GM12878 (cell line): ENCODE data around the gene CCDC97. TPM values are rescaled to one million over a fixed set of nuclear protein-coding genes. Genes with fewer than 3 reads are reported as not detected.
A peak's percentile ranks its signal among the peaks of the same experiment; 100 is the strongest.

ENCODE experiments used
- CBX3 ChIP-seq: fragments of 200-600 bp; sonication (generic); IDR thresholded peaks from 2 replicates; pipeline ENCODE4 v1.6.1; 2016; ENCODE audit warnings: low read depth, borderline replicate concordance
- FOXM1 ChIP-seq: IDR thresholded peaks from 2 replicates; pipeline ENCODE4 v1.6.1; 2012; ENCODE audit warnings: low read depth, mild to moderate bottlenecking, inconsistent platforms, low read length, moderate library complexity
- HDAC6 ChIP-seq: fragments of 200-600 bp; sonication (generic); IDR thresholded peaks from one replicate; pipeline ENCODE4 v1.8.0; 2017; ENCODE audit warnings: antibody characterized with exemption; ENCODE audit not compliant: unreplicated experiment
- NRF1 ChIP-seq: conservative IDR thresholded peaks from 2 replicates; pipeline ENCODE4 v1.6.1; 2011; ENCODE audit warnings: mild to moderate bottlenecking, low read depth, low read length, improper control_type of control experiment
- RAD21 ChIP-seq: IDR thresholded peaks from 2 replicates; pipeline ENCODE4 v1.6.1; 2011; ENCODE audit warnings: mild to moderate bottlenecking, low read depth, low read length, moderate library complexity; ENCODE audit not compliant: insufficient read depth
- SREBF1 ChIP-seq: IDR thresholded peaks from 2 replicates; pipeline ENCODE4 v1.6.1; 2012; ENCODE audit warnings: mild to moderate bottlenecking, low read length
- TBL1XR1 ChIP-seq: IDR thresholded peaks from 2 replicates; pipeline ENCODE4 v1.6.1; 2012; ENCODE audit warnings: low read depth, low read length, improper control_type of control experiment
- TCF3 ChIP-seq: IDR thresholded peaks from 2 replicates; pipeline ENCODE4 v1.6.1; 2012; ENCODE audit warnings: low read depth, mild to moderate bottlenecking, low read length, borderline replicate concordance; ENCODE audit not compliant: insufficient read depth
- YBX1 ChIP-seq: fragments of 450-650 bp; IDR thresholded peaks from 2 replicates; pipeline ENCODE4 v1.6.1; 2016; ENCODE audit warnings: antibody characterized with exemption
- polyA plus RNA-seq, 11 experiments: library from polyadenylated mRNA; depleted of rRNA in 4 of 11; unstranded in 6 of 11; stranded (reverse) in 5 of 11; fragments of >200 nt; fragmentation: Nextera tagmentation in 4 of 11; fragmentation: Illumina TruSeq in 1 of 11; extraction: Ambion mirVana in 4 of 11; extraction: Trizol in 1 of 11; gene quantifications; 1 replicate in 1 of 11; 2 replicates in 10 of 11; pipeline versions ENCODE4 v1.2.1 to v1.2.3, GENCODE V29; 2011 to 2016; ENCODE audit warnings: inconsistent platforms in 2 of 11, missing spikeins in 2 of 11, low read depth in 1 of 11
- total RNA-seq, 4 experiments: library from RNA; depleted of rRNA in 3 of 4; stranded (reverse); fragments of >200 nt in 3 of 4; fragmentation: Illumina TruSeq in 1 of 4; extraction: Trizol in 1 of 4; gene quantifications; 2 replicates each; pipeline versions ENCODE4 v1.2.1 to v1.2.3, GENCODE V29; 2013 to 2021
- TF ChIP-seq, protein P1 (sequence below): fragments of 450-650 bp; IDR thresholded peaks from 2 replicates; pipeline ENCODE4 v1.6.1; 2017; ENCODE audit warnings: mild to moderate bottlenecking, moderate library complexity
- TF ChIP-seq, protein P2 (sequence below): fragments of 450-650 bp; formaldehyde crosslinking; IDR thresholded peaks from 2 replicates; pipeline ENCODE4 v1.4.0; 2020; ENCODE audit warnings: mild to moderate bottlenecking, moderate library complexity
- TF ChIP-seq, protein P3 (sequence below): fragments of 450-650 bp; IDR thresholded peaks from 2 replicates; pipeline ENCODE4 v1.6.1; 2014; ENCODE audit warnings: mild to moderate bottlenecking
- TF ChIP-seq, protein P4 (sequence below): fragments of 450-650 bp; IDR thresholded peaks from 2 replicates; pipeline ENCODE4 v1.6.1; 2017; ENCODE audit warnings: mild to moderate bottlenecking, moderate library complexity
- TF ChIP-seq, protein P5 (sequence below): fragments of 450-650 bp; IDR thresholded peaks from 2 replicates; pipeline ENCODE4 v1.6.1; 2016; ENCODE audit warnings: mild to moderate bottlenecking

CCDC97 gene
- total and polyA plus RNA-seq, 10 of the 15 experiments (the other 5 are each of a cell fraction or from before 2014, with no cell fraction given), result 1.8 to 34.1 (median 18.8) TPM

DNA sequence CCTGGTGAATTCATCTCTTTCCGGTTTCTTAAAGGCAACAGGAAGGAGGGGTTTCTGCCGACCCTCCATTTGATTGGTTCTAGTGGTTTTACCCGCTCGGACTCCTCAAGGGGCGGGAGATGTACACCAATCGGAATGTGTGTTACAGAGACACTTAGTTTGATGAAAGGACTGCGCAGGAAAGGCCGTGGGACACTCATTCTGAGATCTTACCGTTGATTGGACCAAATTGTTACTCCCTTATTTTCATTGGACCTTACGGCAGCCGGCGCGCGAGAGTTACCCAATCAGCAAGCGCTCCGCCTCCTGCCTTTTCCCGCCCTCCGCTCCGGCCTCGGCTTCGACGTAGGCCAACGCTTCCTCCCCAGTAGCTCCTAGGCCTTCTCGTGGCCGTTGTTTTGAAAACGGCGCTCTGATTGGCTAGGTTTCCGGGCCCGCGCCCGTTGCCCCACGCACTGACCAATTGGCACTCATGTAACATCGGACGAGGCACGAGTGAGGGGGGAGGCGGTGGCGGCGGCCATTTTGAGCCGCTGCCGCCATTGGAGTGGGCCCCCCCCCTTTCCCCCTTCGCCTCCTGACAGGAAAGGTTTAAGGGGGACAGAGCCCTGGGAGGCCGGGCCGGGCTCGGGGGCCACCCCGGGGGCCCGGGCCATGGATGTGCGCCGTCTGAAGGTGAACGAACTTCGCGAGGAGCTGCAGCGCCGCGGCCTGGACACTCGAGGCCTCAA lies 46.0 kb upstream of the CCDC97 start, which contains the start of gene HNRNPUL1 (continued):
- TF ChIP-seq, protein P1, sequence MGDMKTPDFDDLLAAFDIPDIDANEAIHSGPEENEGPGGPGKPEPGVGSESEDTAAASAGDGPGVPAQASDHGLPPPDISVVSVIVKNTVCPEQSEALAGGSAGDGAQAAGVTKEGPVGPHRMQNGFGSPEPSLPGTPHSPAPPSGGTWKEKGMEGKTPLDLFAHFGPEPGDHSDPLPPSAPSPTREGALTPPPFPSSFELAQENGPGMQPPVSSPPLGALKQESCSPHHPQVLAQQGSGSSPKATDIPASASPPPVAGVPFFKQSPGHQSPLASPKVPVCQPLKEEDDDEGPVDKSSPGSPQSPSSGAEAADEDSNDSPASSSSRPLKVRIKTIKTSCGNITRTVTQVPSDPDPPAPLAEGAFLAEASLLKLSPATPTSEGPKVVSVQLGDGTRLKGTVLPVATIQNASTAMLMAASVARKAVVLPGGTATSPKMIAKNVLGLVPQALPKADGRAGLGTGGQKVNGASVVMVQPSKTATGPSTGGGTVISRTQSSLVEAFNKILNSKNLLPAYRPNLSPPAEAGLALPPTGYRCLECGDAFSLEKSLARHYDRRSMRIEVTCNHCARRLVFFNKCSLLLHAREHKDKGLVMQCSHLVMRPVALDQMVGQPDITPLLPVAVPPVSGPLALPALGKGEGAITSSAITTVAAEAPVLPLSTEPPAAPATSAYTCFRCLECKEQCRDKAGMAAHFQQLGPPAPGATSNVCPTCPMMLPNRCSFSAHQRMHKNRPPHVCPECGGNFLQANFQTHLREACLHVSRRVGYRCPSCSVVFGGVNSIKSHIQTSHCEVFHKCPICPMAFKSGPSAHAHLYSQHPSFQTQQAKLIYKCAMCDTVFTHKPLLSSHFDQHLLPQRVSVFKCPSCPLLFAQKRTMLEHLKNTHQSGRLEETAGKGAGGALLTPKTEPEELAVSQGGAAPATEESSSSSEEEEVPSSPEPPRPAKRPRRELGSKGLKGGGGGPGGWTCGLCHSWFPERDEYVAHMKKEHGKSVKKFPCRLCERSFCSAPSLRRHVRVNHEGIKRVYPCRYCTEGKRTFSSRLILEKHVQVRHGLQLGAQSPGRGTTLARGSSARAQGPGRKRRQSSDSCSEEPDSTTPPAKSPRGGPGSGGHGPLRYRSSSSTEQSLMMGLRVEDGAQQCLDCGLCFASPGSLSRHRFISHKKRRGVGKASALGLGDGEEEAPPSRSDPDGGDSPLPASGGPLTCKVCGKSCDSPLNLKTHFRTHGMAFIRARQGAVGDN, result no peak
- TF ChIP-seq NRF1 (peak; percentile 36; the same call in 1 of the 2 replicates), HDAC6 (peak; percentile 31), FOXM1 (no peak), RAD21 (no peak), TBL1XR1 (no peak), CBX3 (no peak), SREBF1 (no peak; the same call in 1 of the 2 replicates), TCF3 (no peak), YBX1 (no peak)
- TF ChIP-seq, protein P2, sequence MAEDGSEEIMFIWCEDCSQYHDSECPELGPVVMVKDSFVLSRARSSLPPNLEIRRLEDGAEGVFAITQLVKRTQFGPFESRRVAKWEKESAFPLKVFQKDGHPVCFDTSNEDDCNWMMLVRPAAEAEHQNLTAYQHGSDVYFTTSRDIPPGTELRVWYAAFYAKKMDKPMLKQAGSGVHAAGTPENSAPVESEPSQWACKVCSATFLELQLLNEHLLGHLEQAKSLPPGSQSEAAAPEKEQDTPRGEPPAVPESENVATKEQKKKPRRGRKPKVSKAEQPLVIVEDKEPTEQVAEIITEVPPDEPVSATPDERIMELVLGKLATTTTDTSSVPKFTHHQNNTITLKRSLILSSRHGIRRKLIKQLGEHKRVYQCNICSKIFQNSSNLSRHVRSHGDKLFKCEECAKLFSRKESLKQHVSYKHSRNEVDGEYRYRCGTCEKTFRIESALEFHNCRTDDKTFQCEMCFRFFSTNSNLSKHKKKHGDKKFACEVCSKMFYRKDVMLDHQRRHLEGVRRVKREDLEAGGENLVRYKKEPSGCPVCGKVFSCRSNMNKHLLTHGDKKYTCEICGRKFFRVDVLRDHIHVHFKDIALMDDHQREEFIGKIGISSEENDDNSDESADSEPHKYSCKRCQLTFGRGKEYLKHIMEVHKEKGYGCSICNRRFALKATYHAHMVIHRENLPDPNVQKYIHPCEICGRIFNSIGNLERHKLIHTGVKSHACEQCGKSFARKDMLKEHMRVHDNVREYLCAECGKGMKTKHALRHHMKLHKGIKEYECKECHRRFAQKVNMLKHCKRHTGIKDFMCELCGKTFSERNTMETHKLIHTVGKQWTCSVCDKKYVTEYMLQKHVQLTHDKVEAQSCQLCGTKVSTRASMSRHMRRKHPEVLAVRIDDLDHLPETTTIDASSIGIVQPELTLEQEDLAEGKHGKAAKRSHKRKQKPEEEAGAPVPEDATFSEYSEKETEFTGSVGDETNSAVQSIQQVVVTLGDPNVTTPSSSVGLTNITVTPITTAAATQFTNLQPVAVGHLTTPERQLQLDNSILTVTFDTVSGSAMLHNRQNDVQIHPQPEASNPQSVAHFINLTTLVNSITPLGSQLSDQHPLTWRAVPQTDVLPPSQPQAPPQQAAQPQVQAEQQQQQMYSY (CRISPR knock-in tag), result no peak
- TF ChIP-seq, protein P3, sequence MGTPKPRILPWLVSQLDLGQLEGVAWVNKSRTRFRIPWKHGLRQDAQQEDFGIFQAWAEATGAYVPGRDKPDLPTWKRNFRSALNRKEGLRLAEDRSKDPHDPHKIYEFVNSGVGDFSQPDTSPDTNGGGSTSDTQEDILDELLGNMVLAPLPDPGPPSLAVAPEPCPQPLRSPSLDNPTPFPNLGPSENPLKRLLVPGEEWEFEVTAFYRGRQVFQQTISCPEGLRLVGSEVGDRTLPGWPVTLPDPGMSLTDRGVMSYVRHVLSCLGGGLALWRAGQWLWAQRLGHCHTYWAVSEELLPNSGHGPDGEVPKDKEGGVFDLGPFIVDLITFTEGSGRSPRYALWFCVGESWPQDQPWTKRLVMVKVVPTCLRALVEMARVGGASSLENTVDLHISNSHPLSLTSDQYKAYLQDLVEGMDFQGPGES, result peak; percentile 91
- TF ChIP-seq, protein P4, sequence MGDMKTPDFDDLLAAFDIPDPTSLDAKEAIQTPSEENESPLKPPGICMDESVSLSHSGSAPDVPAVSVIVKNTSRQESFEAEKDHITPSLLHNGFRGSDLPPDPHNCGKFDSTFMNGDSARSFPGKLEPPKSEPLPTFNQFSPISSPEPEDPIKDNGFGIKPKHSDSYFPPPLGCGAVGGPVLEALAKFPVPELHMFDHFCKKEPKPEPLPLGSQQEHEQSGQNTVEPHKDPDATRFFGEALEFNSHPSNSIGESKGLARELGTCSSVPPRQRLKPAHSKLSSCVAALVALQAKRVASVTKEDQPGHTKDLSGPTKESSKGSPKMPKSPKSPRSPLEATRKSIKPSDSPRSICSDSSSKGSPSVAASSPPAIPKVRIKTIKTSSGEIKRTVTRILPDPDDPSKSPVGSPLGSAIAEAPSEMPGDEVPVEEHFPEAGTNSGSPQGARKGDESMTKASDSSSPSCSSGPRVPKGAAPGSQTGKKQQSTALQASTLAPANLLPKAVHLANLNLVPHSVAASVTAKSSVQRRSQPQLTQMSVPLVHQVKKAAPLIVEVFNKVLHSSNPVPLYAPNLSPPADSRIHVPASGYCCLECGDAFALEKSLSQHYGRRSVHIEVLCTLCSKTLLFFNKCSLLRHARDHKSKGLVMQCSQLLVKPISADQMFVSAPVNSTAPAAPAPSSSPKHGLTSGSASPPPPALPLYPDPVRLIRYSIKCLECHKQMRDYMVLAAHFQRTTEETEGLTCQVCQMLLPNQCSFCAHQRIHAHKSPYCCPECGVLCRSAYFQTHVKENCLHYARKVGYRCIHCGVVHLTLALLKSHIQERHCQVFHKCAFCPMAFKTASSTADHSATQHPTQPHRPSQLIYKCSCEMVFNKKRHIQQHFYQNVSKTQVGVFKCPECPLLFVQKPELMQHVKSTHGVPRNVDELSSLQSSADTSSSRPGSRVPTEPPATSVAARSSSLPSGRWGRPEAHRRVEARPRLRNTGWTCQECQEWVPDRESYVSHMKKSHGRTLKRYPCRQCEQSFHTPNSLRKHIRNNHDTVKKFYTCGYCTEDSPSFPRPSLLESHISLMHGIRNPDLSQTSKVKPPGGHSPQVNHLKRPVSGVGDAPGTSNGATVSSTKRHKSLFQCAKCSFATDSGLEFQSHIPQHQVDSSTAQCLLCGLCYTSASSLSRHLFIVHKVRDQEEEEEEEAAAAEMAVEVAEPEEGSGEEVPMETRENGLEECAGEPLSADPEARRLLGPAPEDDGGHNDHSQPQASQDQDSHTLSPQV, result peak; percentile 83; the same call in 1 of the 2 replicates
- TF ChIP-seq, protein P5, sequence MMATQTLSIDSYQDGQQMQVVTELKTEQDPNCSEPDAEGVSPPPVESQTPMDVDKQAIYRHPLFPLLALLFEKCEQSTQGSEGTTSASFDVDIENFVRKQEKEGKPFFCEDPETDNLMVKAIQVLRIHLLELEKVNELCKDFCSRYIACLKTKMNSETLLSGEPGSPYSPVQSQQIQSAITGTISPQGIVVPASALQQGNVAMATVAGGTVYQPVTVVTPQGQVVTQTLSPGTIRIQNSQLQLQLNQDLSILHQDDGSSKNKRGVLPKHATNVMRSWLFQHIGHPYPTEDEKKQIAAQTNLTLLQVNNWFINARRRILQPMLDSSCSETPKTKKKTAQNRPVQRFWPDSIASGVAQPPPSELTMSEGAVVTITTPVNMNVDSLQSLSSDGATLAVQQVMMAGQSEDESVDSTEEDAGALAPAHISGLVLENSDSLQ, result peak; percentile 91
